AG10803 (cell line): ENCODE data around the gene ASB16.

Experiments used
- DNase-seq: peaks from one replicate; pipeline ENCODE4 v3.0.0; 2010; ENCODE audit warnings: low read depth
- H3K4me3 ChIP-seq: 2 replicates; pipeline ENCODE4 v1.5.1; 2011; ENCODE audit warnings: mild to moderate bottlenecking, low read length, control low read depth
- TF ChIP-seq, protein P1 (sequence below): conservative IDR thresholded peaks from 2 replicates; pipeline ENCODE4 v1.5.1; 2011; ENCODE audit warnings: mild to moderate bottlenecking, low read length, control low read depth, inconsistent platforms

Gene ASB16

GRCh38 chr17:44200478-44201155, 30.1 kb downstream of the ASB16 start:
- DNase-seq = no peak
- TF ChIP-seq, protein P1, sequence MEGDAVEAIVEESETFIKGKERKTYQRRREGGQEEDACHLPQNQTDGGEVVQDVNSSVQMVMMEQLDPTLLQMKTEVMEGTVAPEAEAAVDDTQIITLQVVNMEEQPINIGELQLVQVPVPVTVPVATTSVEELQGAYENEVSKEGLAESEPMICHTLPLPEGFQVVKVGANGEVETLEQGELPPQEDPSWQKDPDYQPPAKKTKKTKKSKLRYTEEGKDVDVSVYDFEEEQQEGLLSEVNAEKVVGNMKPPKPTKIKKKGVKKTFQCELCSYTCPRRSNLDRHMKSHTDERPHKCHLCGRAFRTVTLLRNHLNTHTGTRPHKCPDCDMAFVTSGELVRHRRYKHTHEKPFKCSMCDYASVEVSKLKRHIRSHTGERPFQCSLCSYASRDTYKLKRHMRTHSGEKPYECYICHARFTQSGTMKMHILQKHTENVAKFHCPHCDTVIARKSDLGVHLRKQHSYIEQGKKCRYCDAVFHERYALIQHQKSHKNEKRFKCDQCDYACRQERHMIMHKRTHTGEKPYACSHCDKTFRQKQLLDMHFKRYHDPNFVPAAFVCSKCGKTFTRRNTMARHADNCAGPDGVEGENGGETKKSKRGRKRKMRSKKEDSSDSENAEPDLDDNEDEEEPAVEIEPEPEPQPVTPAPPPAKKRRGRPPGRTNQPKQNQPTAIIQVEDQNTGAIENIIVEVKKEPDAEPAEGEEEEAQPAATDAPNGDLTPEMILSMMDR = no peak
- peak overlapping the region; percentile 76 for H3K4me3 ChIP-seq

DNA sequence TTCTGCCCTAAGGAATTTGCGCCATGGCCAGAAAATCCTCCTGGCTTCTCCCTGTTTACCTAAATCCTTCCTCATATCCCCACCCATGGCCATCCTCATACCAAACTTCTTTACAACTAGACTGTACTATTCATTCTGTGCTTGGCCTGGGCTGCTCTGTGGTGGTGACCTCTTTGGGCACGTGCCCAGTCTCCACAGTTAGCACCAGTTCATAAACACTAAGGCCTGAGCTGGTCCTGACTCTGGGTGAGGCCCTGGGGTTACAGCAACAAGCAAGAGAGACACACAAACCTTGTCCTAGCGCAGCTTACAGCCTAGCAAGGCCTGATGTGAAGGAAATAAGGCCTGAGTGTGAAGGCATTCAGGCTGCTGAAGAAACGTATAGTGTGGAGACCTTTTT, 32.3 kb downstream of the ASB16 start:
- TF ChIP-seq, protein P1 = no peak
- no peak for DNase-seq

DNA sequence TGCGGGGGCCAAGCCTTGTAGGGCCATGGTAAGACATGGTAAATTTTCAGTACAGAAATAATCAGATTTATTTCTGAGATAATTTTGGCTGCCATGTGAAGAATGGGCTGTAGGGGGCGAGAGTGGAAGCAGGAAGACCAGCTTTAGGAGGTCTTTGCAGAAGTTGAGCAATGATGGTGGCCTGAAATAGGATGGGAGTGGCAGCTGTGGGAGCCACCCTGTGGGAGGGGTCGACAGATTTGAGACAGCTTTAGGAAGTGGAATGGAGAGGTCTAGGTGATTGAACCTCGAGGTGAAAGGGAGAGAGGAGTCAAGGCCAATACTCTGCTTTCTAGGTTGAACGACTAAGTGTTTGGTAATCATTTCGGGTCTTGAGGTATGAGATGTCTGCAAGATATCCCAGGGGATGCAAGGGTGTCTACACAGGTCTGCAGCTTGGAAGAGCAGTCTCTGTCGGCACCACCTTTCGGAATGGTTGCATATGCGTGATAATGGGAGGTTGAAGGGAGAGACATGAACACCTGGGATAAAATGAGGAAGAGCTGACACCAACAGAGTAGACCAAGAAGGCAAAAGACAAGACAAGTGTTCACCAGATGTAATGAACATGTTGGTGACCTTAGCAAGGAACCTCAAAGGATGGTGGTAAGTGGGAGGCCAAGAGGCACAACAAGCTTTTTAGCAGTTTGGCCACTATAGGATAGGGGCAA, 33.4 kb downstream of the ASB16 start:
- peak; percentile 49 for DNase-seq
- no peak overlapping the region for H3K4me3 ChIP-seq
- TF ChIP-seq, protein P1 = peak; percentile 81

More for the DNA sequence above, 32.3 kb downstream of the ASB16 start:
- H3K4me3 ChIP-seq = no peak overlapping the region

DNA sequence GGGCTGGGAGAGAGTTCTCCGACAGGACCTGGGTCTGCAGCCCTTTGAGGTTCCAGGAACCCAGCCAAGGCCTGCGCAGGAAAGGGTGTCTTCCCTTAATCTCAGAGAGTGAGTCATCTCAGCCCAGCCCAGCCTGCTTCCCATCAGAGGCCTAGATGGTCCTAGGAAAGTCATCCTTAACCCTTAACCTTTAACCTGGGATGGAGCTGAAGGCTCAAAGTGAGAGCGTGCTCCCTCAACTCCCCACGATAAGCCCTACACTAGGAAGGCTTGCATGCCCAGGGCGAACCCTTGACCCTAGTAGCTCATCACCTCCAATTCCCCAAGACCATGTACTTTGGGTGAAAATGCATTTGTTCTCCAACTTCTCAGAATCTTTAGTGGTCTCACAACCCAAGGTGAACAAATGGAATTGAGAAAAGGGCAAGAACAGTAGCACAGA, 34.0 kb downstream of the ASB16 start:
- TF ChIP-seq, protein P1 = no peak
- no peak overlapping the region for H3K4me3 ChIP-seq
- peak; percentile 43 for DNase-seq

DNA sequence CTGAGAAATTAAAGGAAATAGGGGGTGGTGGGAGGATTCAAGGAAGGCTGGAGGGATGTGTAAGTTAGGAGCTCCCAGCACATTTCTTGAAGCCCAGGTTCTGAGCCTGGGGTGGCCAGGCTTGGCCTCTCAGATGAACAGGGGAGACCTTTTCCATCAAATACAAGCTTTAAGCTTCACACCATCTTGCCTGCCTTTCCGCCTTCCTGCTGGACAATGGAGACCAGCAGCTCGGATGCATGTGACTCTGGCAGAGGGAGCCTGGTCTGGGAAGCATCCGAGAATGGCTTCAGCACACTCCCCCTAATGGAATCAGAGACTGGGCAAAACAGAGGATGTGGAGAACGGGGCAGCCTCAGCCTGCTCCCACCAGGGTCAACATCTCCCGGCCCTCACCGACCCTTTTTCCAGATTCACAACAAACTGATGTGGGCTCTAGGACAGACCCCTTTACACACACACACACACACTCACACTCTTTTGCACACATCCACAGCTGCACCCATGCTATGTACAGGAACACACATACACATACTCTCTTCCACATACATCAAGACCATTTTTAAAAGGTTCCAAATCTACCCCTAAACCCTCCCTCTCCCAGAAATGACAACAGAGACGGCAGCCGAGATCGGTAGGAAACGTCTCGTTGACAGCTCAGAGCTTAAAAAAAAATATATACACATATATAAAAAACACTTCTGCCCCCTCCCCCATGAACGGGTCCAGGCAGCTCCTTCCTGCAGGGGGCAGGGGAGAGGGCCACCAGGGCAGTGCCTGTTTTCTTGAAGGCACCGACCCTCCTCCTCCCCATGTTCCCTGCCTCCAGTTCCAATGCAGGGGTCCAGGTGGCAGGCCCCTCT, 35.7 kb downstream of the ASB16 start:
- DNase-seq = no peak
- TF ChIP-seq, protein P1 = peak; percentile 25; the same call in 1 of the 2 replicates
- no peak overlapping the region for H3K4me3 ChIP-seq

- H3K4me3 ChIP-seq = no peak overlapping the region
- TF ChIP-seq, protein P1 = no peak
- no peak for DNase-seq
Measured at GRCh38 chr17:44206825-44207155, 36.3 kb downstream of the ASB16 start.
